ENCODE data around the gene MRPL46.

The MRPL46 gene

GRCh38 chr15:88447741-88448140 lies 19.4 kb downstream of the MRPL46 start:
- H3K9me3 ChIP-seq (ENCODE audit: control insufficient read depth, low read length), result peaks cover 27% of the 10 kb centered on the region
- no peaks in the 10 kb centered on the region for H3K79me1 ChIP-seq (replicated peaks; ENCODE audit: low read length, poor library complexity, severe bottlenecking)
- no peak overlapping the region for H2BK120ac ChIP-seq (ENCODE audit: low read depth, low read length)
- H3K27ac ChIP-seq (ENCODE audit: low read length, poor library complexity, severe bottlenecking), result no peak overlapping the region
- no peak overlapping the region for H3K4me2 ChIP-seq (ENCODE audit: low read length, poor library complexity, severe bottlenecking)
- H4K8ac ChIP-seq (ENCODE audit: low read length), result no peak overlapping the region
- H3K18ac ChIP-seq (ENCODE audit: low read depth in 1 of 2, low read length in 2 of 2), result no peak overlapping the region
- H2AFZ ChIP-seq (ENCODE audit: low read depth, low read length), result no peak overlapping the region
- DNase-seq, result no peak
- H3K14ac ChIP-seq (ENCODE audit: low read length in 2 of 2), result no peak overlapping the region
- H2BK5ac ChIP-seq (ENCODE audit: low read depth, low read length, poor library complexity, severe bottlenecking), result no peak overlapping the region
- no peaks in the 10 kb centered on the region for H3K4me1 ChIP-seq (ENCODE audit: control insufficient read depth, insufficient read depth, low read depth, low read length)
- H3K9ac ChIP-seq (ENCODE audit: low read length), result no peak overlapping the region
- WGBS, result 73% methylated on average over 1 of the region's 1 CpG
- no peak overlapping the region for H2BK15ac ChIP-seq (ENCODE audit: low read depth, poor library complexity, severe bottlenecking)
- H3K36me3 ChIP-seq (ENCODE audit: control insufficient read depth in 1 of 2, insufficient read depth in 2 of 2, low read depth in 1 of 2, low read length in 2 of 2), result no peaks in the 10 kb centered on the region
- no peak overlapping the region for H2AK5ac ChIP-seq (ENCODE audit: low read length, severe bottlenecking)
- H3K23ac ChIP-seq (ENCODE audit: low read length in 2 of 2), result no peak overlapping the region
- no peak overlapping the region for H2BK12ac ChIP-seq (ENCODE audit: low read length in 2 of 2)
- H4K91ac ChIP-seq (ENCODE audit: low read length), result no peak overlapping the region
- peaks cover 5 to 7% of the 10 kb centered on the region in 2 experiments for H3K27me3 ChIP-seq (ENCODE audit: control insufficient read depth in 1 of 2, insufficient read depth in 1 of 2, low read length in 2 of 2)
- H3K4me3 ChIP-seq (ENCODE audit: insufficient read depth in 1 of 2, low read depth in 1 of 2, low read length in 2 of 2), result no peak overlapping the region
- no peak overlapping the region for H3K4ac ChIP-seq (ENCODE audit: low read depth in 1 of 2, low read length in 2 of 2)

DNA sequence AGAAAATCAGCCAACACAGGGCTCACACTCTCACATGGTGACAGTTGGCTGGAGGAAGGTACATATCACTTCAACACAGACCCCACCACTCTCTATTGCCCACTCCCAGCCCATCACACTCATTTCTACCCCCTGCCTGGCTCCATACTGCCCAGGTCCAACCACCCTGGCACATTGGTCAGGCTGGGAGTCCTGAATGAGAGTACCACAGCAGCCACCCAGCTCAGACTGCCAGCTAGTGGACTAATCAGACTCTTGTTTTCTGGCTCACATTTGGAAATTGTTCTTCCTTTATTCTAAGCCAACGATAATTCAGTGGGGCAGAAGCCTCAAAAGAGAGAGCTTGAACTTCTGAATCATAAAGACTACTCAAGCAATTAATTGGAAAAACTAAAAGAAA lies 20.0 kb downstream of the MRPL46 start:
- Histone ChIP-seq H2AFZ (ENCODE audit: low read depth, low read length) (no peak overlapping the region), H3K79me1 (replicated peaks; ENCODE audit: low read length, poor library complexity, severe bottlenecking) (no peaks in the 10 kb centered on the region), H2BK12ac (ENCODE audit: low read length in 2 of 2) (no peak overlapping the region), H2BK15ac (ENCODE audit: low read depth, poor library complexity, severe bottlenecking) (no peak overlapping the region), H3K4ac (ENCODE audit: low read depth in 1 of 2, low read length in 2 of 2) (no peak overlapping the region), H2AK5ac (ENCODE audit: low read length, severe bottlenecking) (no peak overlapping the region), H3K36me3 (ENCODE audit: control insufficient read depth in 1 of 2, insufficient read depth in 2 of 2, low read depth in 1 of 2, low read length in 2 of 2) (no peaks in the 10 kb centered on the region), H4K91ac (ENCODE audit: low read length) (no peak overlapping the region), H3K9me3 (ENCODE audit: control insufficient read depth, low read length) (peaks cover 27% of the 10 kb centered on the region), H3K4me2 (ENCODE audit: low read length, poor library complexity, severe bottlenecking) (no peak overlapping the region), H2BK120ac (ENCODE audit: low read depth, low read length) (no peak overlapping the region), H2BK5ac (ENCODE audit: low read depth, low read length, poor library complexity, severe bottlenecking) (no peak overlapping the region), H3K23ac (ENCODE audit: low read length in 2 of 2) (no peak overlapping the region), H3K9ac (ENCODE audit: low read length) (no peak overlapping the region), H4K8ac (ENCODE audit: low read length) (no peak overlapping the region), H3K4me1 (ENCODE audit: control insufficient read depth, insufficient read depth, low read depth, low read length) (no peaks in the 10 kb centered on the region), H3K14ac (ENCODE audit: low read length in 2 of 2) (no peak overlapping the region), H3K18ac (ENCODE audit: low read depth in 1 of 2, low read length in 2 of 2) (no peak overlapping the region), H3K27me3 (ENCODE audit: control insufficient read depth in 1 of 2, insufficient read depth in 1 of 2, low read length in 2 of 2) (peaks cover 5 to 7% of the 10 kb centered on the region in 2 experiments), H3K4me3 (ENCODE audit: insufficient read depth in 1 of 2, low read depth in 1 of 2, low read length in 2 of 2) (no peak overlapping the region), H3K27ac (ENCODE audit: low read length, poor library complexity, severe bottlenecking) (no peak overlapping the region)
- DNase-seq, result no peak
- 86% methylated on average over 1 of the region's 1 CpG for WGBS

DNA sequence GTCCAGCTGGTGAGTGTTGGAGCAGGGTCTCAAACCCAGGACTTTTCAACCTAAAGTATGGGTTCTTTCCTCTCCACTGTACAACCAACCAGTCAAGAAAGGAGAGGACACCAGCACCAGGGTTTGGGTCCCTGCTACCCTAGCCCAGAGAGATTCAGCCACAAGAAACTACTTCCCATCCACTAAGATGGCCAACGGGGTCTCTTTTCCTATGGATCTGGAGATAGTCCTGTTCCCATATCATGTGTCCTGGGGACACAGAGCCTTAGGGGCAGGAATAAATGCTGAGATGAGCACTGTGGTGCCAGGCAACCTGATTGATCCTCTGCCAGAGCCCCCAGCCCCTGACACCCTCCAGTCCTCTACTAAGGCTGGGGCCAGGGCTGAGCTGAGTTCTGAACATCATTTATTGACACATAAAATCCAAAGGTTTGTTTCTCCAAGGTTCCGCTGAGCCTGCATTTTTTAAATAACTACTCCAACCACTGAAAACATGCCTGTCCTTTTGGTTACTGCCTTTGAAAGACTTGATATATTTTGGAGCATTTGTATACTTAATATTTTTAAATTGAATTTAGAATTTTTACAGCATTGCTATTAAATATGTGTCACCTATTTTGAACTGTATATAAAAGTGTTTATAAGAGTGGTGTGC lies 26.0 kb downstream of the MRPL46 start:
- H2BK15ac ChIP-seq (ENCODE audit: low read depth, poor library complexity, severe bottlenecking), result no peak overlapping the region
- WGBS, result 83% methylated on average over 1 of the region's 2 CpGs

GRCh38 chr15:88440021-88440420 lies 27.2 kb downstream of the MRPL46 start:
- WGBS, result 71% methylated on average over 1 of the region's 1 CpG
- H2AK5ac ChIP-seq (ENCODE audit: low read length, severe bottlenecking), result no peak overlapping the region
- no peaks in the 10 kb centered on the region for H3K4me1 ChIP-seq (ENCODE audit: control insufficient read depth, insufficient read depth, low read depth, low read length)

More for the DNA sequence above, 26.0 kb downstream of the MRPL46 start:
- Histone ChIP-seq H3K79me1 (replicated peaks; ENCODE audit: low read length, poor library complexity, severe bottlenecking) (no peaks in the 10 kb centered on the region), H3K14ac (ENCODE audit: low read length in 2 of 2) (no peak overlapping the region), H2AFZ (ENCODE audit: low read depth, low read length) (no peak overlapping the region), H3K23ac (ENCODE audit: low read length in 2 of 2) (no peak overlapping the region), H3K4me3 (ENCODE audit: insufficient read depth in 1 of 2, low read depth in 1 of 2, low read length in 2 of 2) (no peak overlapping the region), H4K91ac (ENCODE audit: low read length) (no peak overlapping the region), H3K9me3 (ENCODE audit: control insufficient read depth, low read length) (peaks cover 30% of the 10 kb centered on the region), H4K8ac (ENCODE audit: low read length) (no peak overlapping the region), H3K4ac (ENCODE audit: low read depth in 1 of 2, low read length in 2 of 2) (no peak overlapping the region), H2BK5ac (ENCODE audit: low read depth, low read length, poor library complexity, severe bottlenecking) (no peak overlapping the region), H3K18ac (ENCODE audit: low read depth in 1 of 2, low read length in 2 of 2) (no peak overlapping the region), H3K4me2 (ENCODE audit: low read length, poor library complexity, severe bottlenecking) (no peak overlapping the region), H3K27me3 (ENCODE audit: control insufficient read depth in 1 of 2, insufficient read depth in 1 of 2, low read length in 2 of 2) (no peaks in the 10 kb centered on the region), H2AK5ac (ENCODE audit: low read length, severe bottlenecking) (no peak overlapping the region), H3K4me1 (ENCODE audit: control insufficient read depth, insufficient read depth, low read depth, low read length) (no peaks in the 10 kb centered on the region), H2BK120ac (ENCODE audit: low read depth, low read length) (no peak overlapping the region), H3K27ac (ENCODE audit: low read length, poor library complexity, severe bottlenecking) (no peak overlapping the region), H3K36me3 (ENCODE audit: control insufficient read depth in 1 of 2, insufficient read depth in 2 of 2, low read depth in 1 of 2, low read length in 2 of 2) (no peaks in the 10 kb centered on the region), H2BK12ac (ENCODE audit: low read length in 2 of 2) (no peak overlapping the region), H3K9ac (ENCODE audit: low read length) (no peak overlapping the region)
- DNase-seq, result no peak

More at GRCh38 chr15:88440021-88440420, 27.2 kb downstream of the MRPL46 start:
- H2BK5ac ChIP-seq (ENCODE audit: low read depth, low read length, poor library complexity, severe bottlenecking), result no peak overlapping the region
- H2BK120ac ChIP-seq (ENCODE audit: low read depth, low read length), result no peak overlapping the region
- no peak overlapping the region for H3K14ac ChIP-seq (ENCODE audit: low read length in 2 of 2)
- H2AFZ ChIP-seq (ENCODE audit: low read depth, low read length), result no peak overlapping the region
- no peak overlapping the region for H3K4ac ChIP-seq (ENCODE audit: low read depth in 1 of 2, low read length in 2 of 2)
- H3K36me3 ChIP-seq (ENCODE audit: control insufficient read depth in 1 of 2, insufficient read depth in 2 of 2, low read depth in 1 of 2, low read length in 2 of 2), result no peaks in the 10 kb centered on the region
- H2BK15ac ChIP-seq (ENCODE audit: low read depth, poor library complexity, severe bottlenecking), result no peak overlapping the region
- H3K9me3 ChIP-seq (ENCODE audit: control insufficient read depth, low read length), result peaks cover 23% of the 10 kb centered on the region
- no peak overlapping the region for H4K8ac ChIP-seq (ENCODE audit: low read length)
- H3K18ac ChIP-seq (ENCODE audit: low read depth in 1 of 2, low read length in 2 of 2), result no peak overlapping the region
- H3K27me3 ChIP-seq (ENCODE audit: control insufficient read depth in 1 of 2, insufficient read depth in 1 of 2, low read length in 2 of 2), result no peaks in the 10 kb centered on the region
- H3K4me3 ChIP-seq (ENCODE audit: insufficient read depth in 1 of 2, low read depth in 1 of 2, low read length in 2 of 2), result no peak overlapping the region
- H3K27ac ChIP-seq (ENCODE audit: low read length, poor library complexity, severe bottlenecking), result no peak overlapping the region
- no peak overlapping the region for H4K91ac ChIP-seq (ENCODE audit: low read length)
- H3K9ac ChIP-seq (ENCODE audit: low read length), result no peak overlapping the region
- no peaks in the 10 kb centered on the region for H3K79me1 ChIP-seq (replicated peaks; ENCODE audit: low read length, poor library complexity, severe bottlenecking)
- no peak overlapping the region for H3K4me2 ChIP-seq (ENCODE audit: low read length, poor library complexity, severe bottlenecking)
- no peak overlapping the region for H3K23ac ChIP-seq (ENCODE audit: low read length in 2 of 2)
- H2BK12ac ChIP-seq (ENCODE audit: low read length in 2 of 2), result no peak overlapping the region
- peak; percentile 52 for DNase-seq
